Tibial nerve (tissue), 4 donors: ENCODE measurements around the gene SIPA1L3. TPM values are rescaled to one million over a fixed set of nuclear protein-coding genes. Genes with fewer than 3 reads are reported as not detected.

Source experiments
- DNase-seq, 2 donors: peaks; one replicate each; pipeline ENCODE4 v3.0.0-alpha.2; 2019; ENCODE audit warnings: low spot score in 2 of 2
- H3K27ac ChIP-seq, 4 donors: fragments of 200-600 bp; sonication (generic) in 3 of 4; one replicate each; pipeline ENCODE4 v1.5.1; 2017 to 2019; ENCODE audit warnings: mild to moderate bottlenecking in 1 of 4
- H3K27me3 ChIP-seq, 2 donors: fragments of 200-600 bp; sonication (generic) in 1 of 2; one replicate each; pipeline versions ENCODE4 v1.5.1 to v1.6.0; 2017 to 2019
- H3K36me3 ChIP-seq, 3 donors: fragments of 200-600 bp; sonication (generic); one replicate each; pipeline ENCODE4 v1.5.1; 2018 to 2019
- H3K4me1 ChIP-seq, 4 donors: fragments of 200-600 bp; sonication (generic) in 3 of 4; one replicate each; pipeline ENCODE4 v1.5.1; 2017 to 2019
- H3K4me3 ChIP-seq, 4 donors: fragments of 200-600 bp; sonication (generic) in 3 of 4; one replicate each; pipeline ENCODE4 v1.5.1; 2017 to 2019; ENCODE audit warnings: mild to moderate bottlenecking in 1 of 4, moderate library complexity in 1 of 4
- H3K9me3 ChIP-seq, 4 donors: fragments of 200-600 bp; sonication (generic) in 3 of 4; one replicate each; pipeline ENCODE4 v1.5.1; 2017 to 2019
- CTCF ChIP-seq, 5 experiments: fragments of 200-600 bp in 3 of 5; fragments of 450-650 bp in 2 of 5; sonication (generic) in 3 of 5; IDR thresholded peaks; one replicate each; pipeline ENCODE4 v1.5.1; 2016 to 2019; ENCODE audit warnings: antibody characterized with exemption in 5 of 5, mild to moderate bottlenecking in 3 of 5, moderate library complexity in 2 of 5
- EP300 ChIP-seq, 2 donors: sonication (generic); formaldehyde crosslinking; IDR thresholded peaks; one replicate each; pipeline ENCODE4 v1.6.1; 2017; ENCODE audit warnings: antibody characterized with exemption in 2 of 2, mild to moderate bottlenecking in 1 of 2
- POLR2A ChIP-seq, 2 donors: fragments of 450-650 bp; IDR thresholded peaks; one replicate each; pipeline ENCODE4 v1.6.1; 2017; ENCODE audit warnings: antibody characterized with exemption in 2 of 2, mild to moderate bottlenecking in 2 of 2, moderate library complexity in 2 of 2
- WGBS, 2 donors: methylation state at CpG; one replicate each; pipeline ENCODE4 v1.1.5; 2018; 5-methylcytosine and 5-hydroxymethylcytosine counted together
- total RNA-seq, 4 donors: library from RNA; depleted of rRNA; stranded (reverse); fragments of >200 nt; gene quantifications; one replicate each; pipeline ENCODE4 v1.1.0, GENCODE V29; 2016

Gene SIPA1L3
- total RNA-seq, 4 donors from 2014 or later, result 8.3 to 43.9 (median 17.0) TPM

GRCh38 chr19:38213911-38214625 lies 307.1 kb downstream of the SIPA1L3 start:
- no peaks in the 10 kb centered on the region for H3K9me3 ChIP-seq
- H3K27me3 ChIP-seq, result peaks cover 0 to 93% of the 10 kb centered on the region in 2 donors
- TF ChIP-seq CTCF (IDR thresholded peaks at IDR 0.05) (no peak), POLR2A (IDR thresholded peaks at IDR 0.05) (no peak), EP300 (IDR thresholded peaks at IDR 0.05) (no peak)
- H3K36me3 ChIP-seq, result no peaks in the 10 kb centered on the region
- 64 to 66% methylated on average over 24 of the region's 24 CpGs for WGBS, 2 donors
- no peak overlapping the region for H3K4me3 ChIP-seq
- peaks cover 0 to 30% (median 24%) of the 10 kb centered on the region in 4 donors for H3K4me1 ChIP-seq
- no peak for DNase-seq
- no peak overlapping the region for H3K27ac ChIP-seq

DNA sequence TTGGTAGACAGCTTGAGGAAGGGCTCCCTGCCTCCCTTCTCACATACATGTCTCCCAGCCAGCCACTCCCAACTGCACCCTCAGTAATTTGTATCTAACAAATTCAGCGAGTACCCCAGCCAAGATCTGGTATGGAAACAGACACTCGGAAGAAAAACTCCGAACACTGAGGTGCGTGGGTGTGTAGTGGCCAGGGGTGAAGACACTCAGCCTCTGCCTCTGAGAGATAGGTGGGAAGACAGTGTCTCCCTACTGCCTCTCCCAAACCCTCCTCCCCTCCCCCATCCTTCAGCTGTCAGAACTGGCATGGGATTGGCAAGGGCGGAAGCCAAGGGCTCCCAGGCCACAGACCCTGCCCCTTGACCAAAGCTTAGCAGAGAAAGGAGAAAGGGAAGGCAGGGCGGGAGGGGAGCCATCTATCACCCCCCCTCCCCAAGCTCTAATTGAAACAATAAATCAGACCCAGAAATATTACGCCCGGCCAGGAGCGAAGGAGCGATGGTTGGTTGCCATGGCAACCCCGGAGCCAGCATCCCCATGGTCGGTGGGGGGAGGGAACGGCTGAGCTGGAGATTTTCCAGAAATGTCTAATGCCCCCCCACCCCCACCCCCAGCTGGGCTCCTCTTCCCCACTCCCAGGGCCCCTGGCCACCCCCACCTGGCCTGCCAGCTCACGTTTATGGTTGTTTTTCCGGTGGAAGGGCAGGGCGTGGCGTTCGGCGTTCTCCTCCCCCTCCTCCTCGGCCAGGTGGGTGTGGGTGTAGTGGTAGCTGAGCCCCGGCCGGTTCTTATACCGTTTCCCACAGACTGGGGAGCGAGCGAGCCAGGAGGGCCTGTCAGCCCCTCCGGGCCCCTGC lies 310.0 kb downstream of the SIPA1L3 start:
- no peaks in the 10 kb centered on the region for H3K36me3 ChIP-seq
- H3K4me3 ChIP-seq, result no peak overlapping the region
- WGBS, 2 donors, result 54 to 55% methylated on average over 23 to 25 of the region's 26 CpGs
- H3K27me3 ChIP-seq, result peaks cover 0 to 86% of the 10 kb centered on the region in 2 donors
- peaks cover 0 to under 1% (median 0%) of the 10 kb centered on the region in 4 donors for H3K4me1 ChIP-seq
- H3K9me3 ChIP-seq, result no peaks in the 10 kb centered on the region
- H3K27ac ChIP-seq, result no peak overlapping the region
- TF ChIP-seq CTCF (IDR thresholded peaks at IDR 0.05) (no peak), EP300 (IDR thresholded peaks at IDR 0.05) (no peak)
- DNase-seq, result no peak

GRCh38 chr19:38218204-38218603 lies 311.2 kb downstream of the SIPA1L3 start:
- Histone ChIP-seq H3K36me3 (no peaks in the 10 kb centered on the region), H3K4me3 (no peak overlapping the region), H3K27me3 (peaks cover 0 to 86% of the 10 kb centered on the region in 2 donors), H3K9me3 (no peaks in the 10 kb centered on the region), H3K27ac (no peak overlapping the region), H3K4me1 (no peaks in the 10 kb centered on the region)
- 98% methylated on average over 3 of the region's 3 CpGs for WGBS, 2 donors
- DNase-seq, result no peak
- no peak for TF ChIP-seq POLR2A (IDR thresholded peaks at IDR 0.05)
- no peak for TF ChIP-seq EP300 (IDR thresholded peaks at IDR 0.05)
- TF ChIP-seq CTCF (IDR thresholded peaks at IDR 0.05), result no peak

GRCh38 chr19:38219221-38219620 lies 312.2 kb downstream of the SIPA1L3 start:
- no peak for TF ChIP-seq CTCF (IDR thresholded peaks at IDR 0.05)
- no peak for TF ChIP-seq POLR2A (IDR thresholded peaks at IDR 0.05)
- no peak for TF ChIP-seq EP300 (IDR thresholded peaks at IDR 0.05)
- no peaks in the 10 kb centered on the region for H3K9me3 ChIP-seq
- no peak for DNase-seq
- peaks cover 0 to 8% (median 4%) of the 10 kb centered on the region in 4 donors for H3K4me1 ChIP-seq
- H3K27me3 ChIP-seq, result peaks cover 0 to 86% of the 10 kb centered on the region in 2 donors
- 87% methylated on average over 10 of the region's 10 CpGs for WGBS, 2 donors
- H3K36me3 ChIP-seq, result no peaks in the 10 kb centered on the region
- no peak overlapping the region for H3K27ac ChIP-seq
- no peak overlapping the region for H3K4me3 ChIP-seq

DNA sequence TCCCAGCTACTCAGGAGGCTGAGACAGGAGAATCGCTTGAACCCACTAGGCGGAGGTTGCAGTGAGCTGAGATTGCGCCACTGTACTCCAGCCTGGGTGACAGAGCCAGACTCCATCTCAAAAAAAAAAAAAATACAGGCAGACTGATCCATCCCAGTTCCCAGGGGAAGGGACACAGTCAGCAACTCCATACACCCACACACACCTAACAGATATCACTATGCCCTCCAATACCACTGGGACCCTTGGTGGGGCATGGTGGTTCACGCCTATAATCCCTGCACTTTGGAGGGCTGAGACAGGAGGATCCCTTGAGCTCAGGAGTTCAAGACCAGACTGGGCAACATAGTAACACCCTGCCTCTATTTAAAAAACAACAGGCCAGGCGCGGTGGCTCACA lies 314.4 kb downstream of the SIPA1L3 start:
- 93 to 96% methylated on average over 6 of the region's 6 CpGs for WGBS, 2 donors
- Histone ChIP-seq H3K27ac (no peak overlapping the region), H3K4me1 (peaks cover 0 to 12% (median 4%) of the 10 kb centered on the region in 4 donors), H3K4me3 (no peak overlapping the region), H3K27me3 (peaks cover 0 to 90% of the 10 kb centered on the region in 2 donors), H3K9me3 (no peaks in the 10 kb centered on the region), H3K36me3 (no peaks in the 10 kb centered on the region)
- no peak for TF ChIP-seq CTCF (IDR thresholded peaks at IDR 0.05)
- TF ChIP-seq EP300 (IDR thresholded peaks at IDR 0.05), result no peak
- no peak for TF ChIP-seq POLR2A (IDR thresholded peaks at IDR 0.05)
- DNase-seq, result no peak
